GM21529 (cell line): Measurements from ENCODE around the gene GRAP2.

Source experiments
- ATAC-seq: cut with Tn5 transposase; IDR thresholded peaks from one replicate; pipeline ENCODE4 v1.9.1; 2021; ENCODE audit not compliant: unreplicated experiment

GRAP2 gene

DNA sequence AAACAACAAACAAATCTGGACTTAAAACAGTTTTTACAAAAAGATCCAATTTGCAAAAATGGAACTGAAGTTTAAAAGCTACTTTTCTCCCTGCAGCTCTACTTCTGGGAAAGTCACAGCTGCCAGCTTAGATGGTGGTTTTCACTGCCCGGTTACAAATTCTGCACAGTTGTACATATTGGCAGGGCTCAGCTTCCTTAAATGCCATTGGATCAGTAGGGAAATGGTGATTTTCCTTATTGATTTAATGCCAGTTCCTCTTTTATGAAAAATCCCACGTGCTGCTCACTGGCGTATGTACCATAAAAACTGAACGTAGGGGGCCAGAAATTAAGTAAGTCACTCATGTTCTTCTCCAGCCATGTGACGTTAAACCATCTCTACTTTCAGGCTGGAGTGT lies 22.8 kb downstream of the GRAP2 start:
- no peak for ATAC-seq

DNA sequence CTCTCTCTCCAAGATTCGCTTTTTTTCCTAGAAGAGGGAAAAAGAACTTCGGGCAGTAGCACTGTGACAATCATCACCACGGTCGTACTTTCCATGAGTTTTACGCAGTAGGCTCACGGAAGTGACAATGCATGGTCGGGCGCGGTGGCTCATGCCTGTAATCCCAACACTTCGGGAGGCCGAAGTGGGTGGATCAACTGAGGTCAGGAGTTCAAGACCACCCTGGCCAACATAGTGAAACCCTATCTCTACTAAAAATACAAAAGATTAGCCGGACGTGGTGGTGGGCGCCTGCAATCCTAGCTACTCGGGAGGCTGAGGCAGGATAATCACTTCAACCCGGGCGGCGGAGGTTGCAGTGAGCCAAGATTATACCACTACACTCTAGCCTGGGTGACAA lies 23.4 kb downstream of the GRAP2 start:
- no peak for ATAC-seq

DNA sequence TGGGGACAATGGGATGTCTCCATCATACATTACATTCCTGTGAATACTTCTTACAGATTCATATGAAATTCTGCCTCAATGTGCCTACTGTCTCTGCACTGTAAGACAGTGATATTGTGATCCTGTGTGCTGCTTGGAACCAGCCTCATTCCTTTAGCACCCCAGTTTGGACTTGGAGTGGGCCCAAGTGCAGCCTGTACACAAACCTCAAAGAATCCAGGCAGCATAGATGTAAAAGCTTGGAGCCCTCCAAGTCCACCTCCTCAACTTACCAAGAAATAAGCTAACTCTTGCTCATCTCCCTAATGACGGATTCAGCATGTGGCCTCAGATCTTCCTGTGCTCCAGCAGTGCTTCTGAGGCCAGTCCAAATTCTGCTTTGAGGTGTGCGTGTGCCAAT lies 24.4 kb downstream of the GRAP2 start:
- ATAC-seq: no peak

DNA sequence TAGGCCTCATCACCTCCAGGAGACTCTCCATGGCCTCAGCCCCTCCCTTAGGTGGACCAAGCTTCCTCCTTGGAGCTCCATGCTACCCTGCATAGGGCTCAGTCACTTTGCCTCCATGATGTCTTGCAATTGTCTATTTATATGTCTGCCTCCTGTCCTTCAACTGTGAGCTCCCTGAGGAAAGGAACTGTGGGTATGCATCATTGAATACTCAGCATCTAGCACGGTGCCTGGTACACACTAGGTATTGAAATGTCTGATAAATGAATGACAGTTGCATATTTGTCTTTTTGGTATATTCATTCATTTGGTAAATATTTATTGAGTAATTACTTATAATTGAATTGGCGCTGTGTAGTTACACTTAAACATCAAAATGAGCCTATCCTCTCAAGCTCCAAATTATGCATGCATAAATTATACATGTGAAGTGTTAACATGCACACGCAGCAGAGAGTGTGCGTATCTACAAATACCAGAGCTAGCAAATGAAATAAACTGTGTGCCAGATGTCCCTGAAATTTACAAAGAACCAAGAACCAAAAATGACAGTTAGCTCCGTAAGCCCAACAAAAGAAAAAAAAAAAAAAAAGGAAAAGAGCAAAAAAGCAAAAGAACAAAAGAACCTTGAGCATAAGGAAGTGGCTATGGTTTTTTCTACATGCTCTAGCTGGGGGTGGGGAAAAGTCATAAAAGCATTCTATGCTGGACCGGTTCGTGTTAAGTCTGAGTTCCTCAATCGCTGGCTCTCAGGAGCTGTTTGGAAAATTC lies 25.2 kb downstream of the GRAP2 start:
- no peak for ATAC-seq

DNA sequence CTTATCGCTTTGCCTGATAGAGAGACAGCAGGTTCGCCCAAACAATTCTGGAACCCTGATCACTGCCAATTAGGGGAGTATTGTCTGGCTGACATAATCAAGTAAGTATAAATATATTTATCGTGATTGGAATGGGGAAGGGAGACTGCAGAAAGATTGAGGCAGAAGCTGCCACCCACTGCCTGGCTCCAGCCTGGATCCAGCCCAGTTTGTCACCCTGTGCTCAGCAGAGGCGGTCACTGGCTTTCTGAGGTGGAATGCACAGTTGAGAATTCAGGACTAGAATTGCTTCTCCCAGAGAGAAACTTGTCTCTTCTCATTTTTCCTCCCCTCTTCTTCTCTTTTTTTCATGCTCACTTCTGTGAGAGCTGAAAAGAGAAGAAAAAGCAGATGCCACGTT lies 25.9 kb downstream of the GRAP2 start:
- ATAC-seq: no peak

DNA sequence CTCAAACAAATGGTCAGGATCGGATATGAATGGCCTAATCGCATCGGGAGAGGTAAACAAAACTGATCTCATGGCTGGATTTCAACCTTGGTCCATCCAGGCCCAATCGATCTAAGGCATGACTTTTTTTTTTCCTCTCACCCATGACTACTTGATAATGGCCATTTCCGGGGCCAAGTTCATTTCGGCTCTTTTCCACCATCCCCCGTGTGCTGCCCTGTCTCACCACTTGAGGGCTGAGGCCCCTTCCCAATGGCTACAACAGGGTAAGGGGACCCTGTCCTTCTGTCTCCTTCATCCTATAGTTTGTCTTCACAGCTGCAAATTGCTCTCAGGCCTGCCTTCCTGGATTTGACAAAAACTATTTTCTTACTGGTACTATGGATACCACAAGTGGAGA lies 26.7 kb downstream of the GRAP2 start:
- no peak for ATAC-seq

DNA sequence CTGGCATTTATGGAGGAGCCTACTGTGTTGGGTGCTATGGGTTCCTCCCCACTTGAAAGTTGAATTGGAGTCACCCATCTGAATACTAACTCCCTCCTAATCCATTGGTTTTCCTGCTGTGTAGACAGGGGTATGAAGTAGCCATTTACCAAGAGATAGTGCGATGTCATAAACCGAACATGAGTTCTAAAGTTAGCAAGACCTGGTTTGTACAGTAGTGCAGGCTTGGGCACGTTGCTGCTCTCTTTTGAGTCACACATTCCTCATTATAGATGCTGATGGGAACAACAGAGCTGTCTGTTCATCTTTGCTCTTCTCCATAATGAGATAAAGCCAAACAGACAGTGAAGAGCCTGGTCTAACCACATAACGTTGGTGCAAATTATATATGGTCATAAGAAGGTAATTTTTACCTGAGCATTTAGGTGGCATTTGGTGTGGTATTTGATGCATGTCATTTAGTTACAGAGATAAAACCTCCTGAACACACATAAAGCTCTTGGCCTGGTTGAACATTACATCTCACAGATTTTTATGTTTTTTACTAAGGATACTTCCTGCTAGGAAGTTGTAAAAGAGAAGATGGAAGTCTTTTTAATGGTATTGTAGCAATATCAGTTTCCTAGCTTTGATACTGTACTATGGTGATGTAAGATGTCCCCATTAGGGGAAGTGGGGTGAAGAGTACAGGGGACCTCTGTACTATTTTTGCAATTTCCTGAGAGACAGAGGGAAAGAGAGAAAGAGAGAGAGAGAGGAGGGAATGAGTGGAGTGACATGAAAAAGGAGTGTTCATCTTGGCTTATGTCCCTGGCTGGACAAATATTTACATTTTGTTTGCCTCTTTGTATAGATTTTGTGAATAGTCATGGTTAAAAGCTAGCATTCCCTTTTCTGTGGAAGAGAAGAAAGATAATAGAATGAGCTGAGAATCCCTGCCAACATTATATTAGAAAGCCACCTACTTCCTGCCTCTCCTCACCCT lies 27.9 kb downstream of the GRAP2 start:
- ATAC-seq: no peak

DNA sequence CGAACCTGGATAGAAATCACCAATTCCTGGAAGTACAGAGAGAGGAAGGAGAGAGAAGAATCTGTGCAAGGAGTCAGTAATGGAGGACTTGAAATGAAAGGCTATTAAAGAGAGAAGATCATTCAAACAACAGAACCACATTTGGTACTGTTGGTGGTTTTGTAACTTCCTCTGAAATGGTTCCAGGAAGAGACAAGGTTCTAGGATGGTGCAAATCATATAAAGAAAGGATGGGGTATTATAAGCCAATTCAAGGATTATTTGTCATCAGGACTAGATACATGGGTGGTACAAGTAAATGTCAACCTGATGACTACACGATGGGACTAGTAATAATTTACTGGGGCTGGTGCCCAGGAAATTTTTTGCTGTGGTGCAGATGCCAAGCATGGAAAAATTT lies 30.4 kb downstream of the GRAP2 start:
- ATAC-seq: no peak

DNA sequence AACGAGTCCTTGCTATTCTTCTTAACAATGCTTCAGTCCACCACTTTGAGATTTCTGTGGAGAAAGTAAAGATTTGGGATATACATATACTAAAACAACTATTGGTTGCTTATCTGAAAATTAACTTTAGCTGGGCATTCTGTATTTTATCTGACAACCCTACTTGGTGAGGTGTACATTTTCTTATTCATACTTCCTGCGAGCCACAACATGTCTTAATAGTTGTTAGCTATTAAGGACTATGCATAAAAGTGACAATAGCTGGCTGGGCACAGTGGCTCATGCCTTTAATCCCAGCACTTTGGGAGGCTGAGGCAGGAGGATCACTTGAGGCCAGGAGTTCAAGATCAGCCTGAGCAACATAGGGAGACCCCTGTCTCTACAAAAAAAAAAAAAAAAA lies 31.3 kb downstream of the GRAP2 start:
- no peak for ATAC-seq

DNA sequence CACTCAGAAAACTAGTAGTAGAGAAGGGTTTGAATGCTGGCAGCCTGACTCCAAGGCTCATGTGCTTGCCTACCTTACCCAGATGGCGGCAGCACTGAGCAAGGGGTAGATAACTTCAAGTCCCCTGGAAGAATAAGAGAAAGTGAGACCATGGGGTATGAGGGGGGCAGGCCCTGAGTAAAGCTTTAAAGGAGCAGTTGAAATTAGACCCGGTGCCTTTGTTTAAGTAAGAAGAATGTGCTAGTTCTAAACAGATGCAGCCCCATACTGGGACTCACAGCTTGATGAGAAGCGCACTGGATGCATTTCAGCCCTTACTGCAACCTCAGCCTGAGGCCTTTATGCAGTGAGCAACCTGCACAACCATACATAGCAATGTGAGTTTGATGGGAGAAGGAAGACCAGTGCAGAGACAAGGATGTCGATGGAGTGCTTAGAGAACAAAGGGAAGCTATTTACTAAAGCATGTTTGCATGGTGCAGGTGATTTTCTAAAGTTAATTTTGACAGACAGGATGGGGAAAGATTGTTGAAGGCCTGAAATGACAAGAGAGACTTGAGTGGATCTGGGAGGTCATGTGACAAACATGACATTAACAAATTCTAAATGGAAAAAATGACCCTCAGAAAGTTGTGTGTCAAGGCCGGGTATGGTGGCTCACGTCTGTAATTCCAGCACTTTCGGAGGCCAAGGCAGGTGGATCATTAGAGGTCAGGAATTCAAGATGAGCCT lies 32.2 kb downstream of the GRAP2 start:
- ATAC-seq: no peak

DNA sequence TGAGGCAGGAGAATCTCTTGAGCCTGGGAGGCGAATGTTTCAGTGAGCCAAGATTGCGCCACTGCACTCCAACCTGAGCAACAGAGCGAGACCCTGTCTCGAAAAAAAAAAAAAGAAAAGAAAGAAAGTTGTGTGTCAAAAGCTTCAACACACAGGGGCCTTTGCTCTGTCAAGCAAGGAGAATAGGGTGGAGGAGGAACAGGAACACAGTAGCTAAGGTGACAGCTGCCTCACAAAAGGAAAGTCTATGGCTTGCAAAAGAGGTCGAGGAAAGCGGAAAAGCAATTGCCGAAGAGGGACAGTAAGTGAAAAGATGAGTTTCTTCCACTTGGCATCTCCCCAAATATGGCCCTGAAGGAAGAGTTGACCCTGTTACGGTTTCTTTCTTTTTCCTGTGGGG lies 32.9 kb downstream of the GRAP2 start:
- no peak for ATAC-seq

DNA sequence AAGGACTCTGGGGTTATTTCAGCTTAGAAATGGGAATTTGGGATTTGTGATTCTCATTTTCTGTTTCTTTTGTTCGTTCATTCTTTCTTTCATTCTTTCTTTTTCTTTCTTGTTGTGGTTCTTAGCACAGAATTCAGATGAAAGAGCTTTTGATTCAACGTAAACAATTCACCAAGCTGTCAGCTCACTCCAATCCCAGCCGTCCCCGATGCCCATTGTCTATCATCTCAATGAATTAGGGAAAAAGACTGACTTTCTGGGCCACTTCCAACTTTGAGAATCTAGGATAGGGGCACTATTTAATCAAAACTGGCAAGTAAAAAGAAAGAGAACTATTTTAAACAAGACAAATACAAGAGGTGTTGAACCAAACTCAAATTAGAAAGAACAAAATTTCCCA lies 34.2 kb downstream of the GRAP2 start:
- ATAC-seq: no peak

DNA sequence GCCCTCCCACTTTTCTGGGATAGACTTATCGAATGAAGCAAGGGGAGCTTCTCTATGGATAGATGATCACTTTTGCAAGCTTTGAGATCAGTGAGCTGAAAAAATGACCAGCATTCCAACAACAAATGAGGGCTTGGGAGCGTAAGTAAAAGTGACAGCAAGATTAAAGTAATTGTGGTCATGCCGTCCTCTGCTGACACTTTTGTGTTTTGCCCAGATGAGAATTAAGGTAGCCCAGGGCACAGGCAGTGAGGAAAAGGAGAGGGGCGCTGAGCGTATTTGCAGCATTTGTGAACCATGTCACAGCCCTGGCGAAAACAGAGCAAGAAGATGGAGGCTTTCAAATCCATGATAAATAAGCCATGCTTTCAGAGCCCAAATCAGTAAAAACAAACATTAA lies 34.7 kb downstream of the GRAP2 start:
- ATAC-seq: no peak

DNA sequence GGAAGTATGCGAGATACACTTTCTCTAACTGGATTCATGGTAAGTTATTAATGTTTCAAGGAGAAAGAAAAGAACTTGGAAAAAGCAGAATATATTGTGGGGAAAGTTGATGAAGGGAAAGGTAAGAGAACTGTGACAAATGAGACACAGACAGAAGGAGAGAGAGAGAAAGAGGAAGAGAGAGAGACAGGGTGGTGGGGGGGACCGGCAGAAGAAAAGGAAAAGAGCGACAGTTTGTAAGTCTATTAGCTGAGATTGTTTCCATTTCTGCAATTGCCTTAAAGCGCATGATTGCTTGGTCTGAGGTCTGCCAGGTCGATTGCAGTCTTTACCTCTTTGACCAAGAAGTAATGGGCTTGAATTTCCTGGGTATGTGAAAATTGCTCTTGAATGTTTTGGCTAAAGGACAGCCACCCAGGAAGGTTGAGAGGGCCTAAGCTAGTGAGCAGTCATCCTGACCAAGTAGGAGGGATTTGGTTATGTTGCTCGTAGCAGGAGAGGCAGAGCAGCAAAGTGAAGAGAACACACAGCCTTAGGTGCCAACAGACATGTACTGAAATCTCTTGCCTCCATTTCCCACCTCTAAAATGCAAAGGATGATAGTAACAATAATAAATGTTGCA lies 35.8 kb downstream of the GRAP2 start:
- no peak for ATAC-seq

DNA sequence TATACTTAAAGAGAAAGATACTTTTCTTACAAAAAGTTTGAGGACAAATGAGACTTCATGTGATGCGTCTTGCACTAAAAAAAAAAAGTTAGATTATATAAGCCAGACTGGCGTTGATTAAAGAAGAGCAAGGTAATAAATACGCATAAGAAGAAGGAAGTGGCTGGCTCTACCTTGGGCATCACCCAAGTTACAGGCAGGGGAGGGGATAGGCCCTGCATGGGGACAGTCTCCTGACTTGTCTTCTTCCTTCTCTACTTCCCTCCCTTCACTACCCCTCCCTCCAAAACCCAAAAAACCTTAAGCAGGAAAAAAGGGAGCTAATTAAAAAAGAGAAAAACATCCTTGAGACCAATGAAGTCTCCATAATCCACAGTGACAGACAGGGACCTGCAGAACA lies 37.0 kb downstream of the GRAP2 start:
- ATAC-seq: no peak

DNA sequence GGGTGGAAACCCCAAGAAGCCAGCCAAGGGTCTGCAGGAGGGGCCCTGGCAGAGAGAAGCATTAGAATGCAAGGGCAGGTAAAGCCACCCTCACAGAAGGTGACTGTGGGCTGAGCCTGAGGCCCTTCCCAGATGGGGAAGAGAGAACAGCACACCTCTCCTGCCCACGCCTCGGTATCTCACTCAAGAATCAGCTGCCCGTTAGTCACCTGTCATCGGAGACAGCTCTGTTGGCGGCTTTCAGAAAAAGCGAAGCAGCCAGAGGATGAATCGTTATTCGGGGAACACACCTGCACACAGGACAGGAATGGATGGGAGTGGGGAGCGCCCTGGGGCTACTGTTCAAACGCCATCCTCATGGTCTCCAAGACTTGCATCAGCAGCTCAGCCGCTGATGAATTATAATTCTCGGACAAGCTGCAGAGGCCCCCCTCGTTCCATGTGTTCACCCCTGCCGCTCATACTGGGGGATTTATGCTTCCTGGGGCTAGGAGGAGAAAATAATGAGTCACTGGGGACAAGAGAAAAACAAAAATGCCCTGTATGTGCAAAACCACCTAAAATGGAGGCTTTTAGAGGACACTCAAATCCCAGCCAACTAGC lies 37.7 kb downstream of the GRAP2 start:
- no peak for ATAC-seq

DNA sequence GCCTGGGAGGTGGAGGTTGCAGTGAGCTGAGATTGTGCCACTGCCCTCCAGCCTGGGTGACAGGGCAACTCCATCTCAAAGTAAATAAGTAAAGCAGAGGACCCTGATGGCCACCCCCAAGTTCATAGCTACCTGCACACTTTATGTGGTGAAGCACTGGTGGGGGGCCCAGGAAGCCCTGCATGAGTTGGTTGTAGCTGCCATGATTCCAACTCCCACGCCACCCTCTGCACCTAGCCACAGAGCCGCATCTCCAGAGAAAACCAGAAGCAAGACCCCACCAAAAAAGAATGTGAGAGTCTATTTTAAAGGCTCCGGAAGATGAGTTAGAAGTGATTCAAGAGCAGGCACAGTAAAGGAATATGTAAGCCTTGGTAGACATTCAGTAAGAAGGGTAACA lies 38.9 kb downstream of the GRAP2 start:
- no peak for ATAC-seq

DNA sequence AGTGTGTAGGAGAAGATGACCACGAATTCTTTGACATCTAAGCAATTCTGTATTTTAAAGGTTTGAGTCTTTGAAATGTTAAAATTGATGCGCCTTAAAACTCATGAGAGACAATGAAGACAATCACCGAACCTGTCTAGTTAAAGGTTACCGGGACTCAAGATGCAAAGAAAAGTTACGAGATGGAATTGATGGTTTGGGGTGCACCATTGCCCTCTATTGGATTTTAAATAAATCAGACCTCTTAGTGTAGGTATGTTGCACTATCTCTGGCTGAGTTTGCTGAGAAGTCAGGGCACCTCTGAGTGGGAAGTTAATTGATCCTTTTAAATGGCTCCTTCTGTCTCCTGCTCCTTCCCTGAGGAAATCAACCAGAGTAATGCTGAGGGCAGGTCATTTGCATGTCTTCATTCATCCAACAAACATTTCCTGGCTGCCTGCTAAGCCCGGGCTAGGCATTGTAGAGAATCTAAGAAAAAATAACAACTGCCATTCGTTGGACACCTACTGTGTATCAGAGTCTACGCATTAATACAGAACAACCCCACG lies 39.9 kb downstream of the GRAP2 start:
- ATAC-seq: no peak

DNA sequence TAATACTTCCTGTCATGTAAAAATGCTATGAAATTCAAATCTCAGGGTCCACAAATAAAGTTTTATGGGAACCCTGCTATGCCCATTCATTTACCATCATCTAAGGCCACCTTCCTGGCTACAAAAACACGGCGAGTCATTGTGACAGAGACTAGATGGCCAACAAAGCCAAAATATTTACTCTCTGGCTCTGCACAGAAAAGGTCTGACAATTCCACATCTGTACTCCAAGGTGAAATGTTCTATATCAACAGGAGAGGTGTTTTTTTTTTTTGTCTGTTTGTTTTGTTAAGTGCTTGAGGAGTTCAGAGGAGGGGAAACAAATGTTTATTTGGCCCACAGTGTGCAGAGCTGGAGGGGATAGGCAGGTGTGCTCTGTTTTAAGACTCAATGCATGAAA lies 40.7 kb downstream of the GRAP2 start:
- ATAC-seq: no peak

DNA sequence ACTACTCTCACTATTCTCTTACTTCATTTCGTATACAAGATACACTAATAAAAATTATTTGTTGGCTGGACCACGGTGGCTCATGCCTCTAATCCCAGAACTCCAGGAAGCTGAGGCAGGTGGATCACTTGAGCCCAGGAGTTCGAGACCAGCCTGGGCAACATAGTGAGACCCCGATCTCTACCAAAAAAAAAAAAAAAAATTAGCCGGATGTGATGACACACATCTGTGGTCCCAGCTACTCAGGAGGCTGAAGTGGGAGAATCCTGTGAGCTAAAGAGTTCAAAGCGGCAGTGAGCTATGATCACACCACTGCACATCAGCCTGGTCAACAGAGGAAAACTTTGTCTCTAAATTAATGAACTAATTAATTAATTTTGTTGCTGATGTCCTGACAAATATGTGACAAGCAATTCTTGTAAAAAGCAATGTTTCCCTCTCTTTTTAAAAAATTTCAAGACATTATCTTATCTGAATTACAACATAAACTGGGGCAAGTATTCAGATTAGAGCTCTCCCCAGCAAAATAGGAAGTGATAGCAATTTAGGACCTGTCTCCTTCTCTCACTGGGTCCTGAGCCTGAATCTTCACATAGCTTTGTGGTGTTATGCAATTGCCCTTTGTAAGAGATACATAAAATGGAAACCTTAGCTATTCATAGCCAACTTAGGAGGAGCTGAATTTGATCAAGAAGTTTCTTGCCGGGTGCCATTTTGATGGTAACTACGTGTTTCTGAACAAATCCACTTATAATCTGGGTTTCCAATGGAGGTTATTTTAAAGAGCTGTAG lies 41.8 kb downstream of the GRAP2 start:
- ATAC-seq: no peak
